Ishikawa (cell line): ENCODE results near the gene CCN2.

Experiments
- CEBPB ChIP-seq: IDR thresholded peaks from 2 replicates; pipeline ENCODE4 v1.6.1; 2012
- CREB1 ChIP-seq: IDR thresholded peaks from 2 replicates; pipeline ENCODE4 v1.6.1; 2012; ENCODE audit warnings: low read depth
- EP300 ChIP-seq: IDR thresholded peaks from 2 replicates; pipeline ENCODE4 v1.6.1; 2012; ENCODE audit warnings: borderline replicate concordance
- RAD21 ChIP-seq: IDR thresholded peaks from 2 replicates; pipeline ENCODE4 v1.6.1; 2012; ENCODE audit warnings: low read depth
- YY1 ChIP-seq: IDR thresholded peaks from 2 replicates; pipeline ENCODE4 v1.6.1; 2012; ENCODE audit warnings: low read depth
- ZBTB7A ChIP-seq: IDR thresholded peaks from 2 replicates; pipeline ENCODE4 v1.6.1; 2012; ENCODE audit warnings: low read depth
- TF ChIP-seq, protein P1 (sequence below): IDR thresholded peaks from 2 replicates; pipeline ENCODE4 v1.6.1; 2012
- TF ChIP-seq, protein P2 (sequence below): IDR thresholded peaks from 2 replicates; pipeline ENCODE4 v1.6.1; 2012; ENCODE audit warnings: low read depth, mild to moderate bottlenecking
- TF ChIP-seq, protein P3 (sequence below): IDR thresholded peaks from 2 replicates; pipeline ENCODE4 v1.6.1; 2012

DNA sequence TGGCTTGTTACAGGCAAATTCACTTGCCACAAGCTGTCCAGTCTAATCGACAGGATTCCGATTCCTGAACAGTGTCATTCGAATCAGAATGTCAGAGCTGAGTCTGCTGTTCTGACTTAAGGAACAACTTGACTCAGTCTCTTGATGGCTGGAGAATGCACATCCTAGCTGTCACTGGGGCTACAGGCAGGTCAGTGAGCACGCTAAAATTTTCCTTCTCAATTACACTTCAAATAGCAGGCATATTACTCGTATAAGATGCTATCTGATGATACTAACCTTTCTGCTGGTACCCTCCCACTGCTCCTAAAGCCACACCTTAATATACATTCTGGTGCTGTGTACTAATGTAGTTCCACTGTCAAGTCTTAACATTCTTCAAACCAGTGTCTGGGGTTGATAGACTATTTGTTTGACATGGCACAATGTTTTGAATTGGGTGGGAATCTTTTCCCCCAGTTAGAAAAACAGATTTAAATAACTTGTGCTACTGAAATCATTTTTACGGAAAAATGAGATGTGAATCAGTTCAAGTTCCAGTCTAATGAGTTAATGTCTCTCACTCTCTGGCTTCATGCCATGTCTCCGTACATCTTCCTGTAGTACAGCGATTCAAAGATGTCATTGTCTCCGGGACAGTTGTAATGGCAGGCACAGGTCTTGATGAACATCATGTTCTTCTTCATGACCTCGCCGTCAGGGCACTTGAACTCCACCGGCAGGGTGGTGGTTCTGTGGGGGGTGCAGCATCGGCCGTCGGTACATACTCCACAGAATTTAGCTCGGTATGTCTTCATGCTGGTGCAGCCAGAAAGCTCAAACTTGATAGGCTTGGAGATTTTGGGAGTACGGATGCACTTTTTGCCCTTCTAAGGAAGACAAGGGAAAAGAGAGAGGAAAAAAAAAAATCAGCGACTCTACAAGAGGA, 2.2 kb downstream of the CCN2 start:
- TF ChIP-seq RAD21 (no peak), YY1 (no peak), EP300 (no peak), ZBTB7A (no peak), CREB1 (no peak), CEBPB (no peak)
- TF ChIP-seq, protein P1, sequence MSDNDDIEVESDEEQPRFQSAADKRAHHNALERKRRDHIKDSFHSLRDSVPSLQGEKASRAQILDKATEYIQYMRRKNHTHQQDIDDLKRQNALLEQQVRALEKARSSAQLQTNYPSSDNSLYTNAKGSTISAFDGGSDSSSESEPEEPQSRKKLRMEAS, result no peak
- TF ChIP-seq, protein P2, sequence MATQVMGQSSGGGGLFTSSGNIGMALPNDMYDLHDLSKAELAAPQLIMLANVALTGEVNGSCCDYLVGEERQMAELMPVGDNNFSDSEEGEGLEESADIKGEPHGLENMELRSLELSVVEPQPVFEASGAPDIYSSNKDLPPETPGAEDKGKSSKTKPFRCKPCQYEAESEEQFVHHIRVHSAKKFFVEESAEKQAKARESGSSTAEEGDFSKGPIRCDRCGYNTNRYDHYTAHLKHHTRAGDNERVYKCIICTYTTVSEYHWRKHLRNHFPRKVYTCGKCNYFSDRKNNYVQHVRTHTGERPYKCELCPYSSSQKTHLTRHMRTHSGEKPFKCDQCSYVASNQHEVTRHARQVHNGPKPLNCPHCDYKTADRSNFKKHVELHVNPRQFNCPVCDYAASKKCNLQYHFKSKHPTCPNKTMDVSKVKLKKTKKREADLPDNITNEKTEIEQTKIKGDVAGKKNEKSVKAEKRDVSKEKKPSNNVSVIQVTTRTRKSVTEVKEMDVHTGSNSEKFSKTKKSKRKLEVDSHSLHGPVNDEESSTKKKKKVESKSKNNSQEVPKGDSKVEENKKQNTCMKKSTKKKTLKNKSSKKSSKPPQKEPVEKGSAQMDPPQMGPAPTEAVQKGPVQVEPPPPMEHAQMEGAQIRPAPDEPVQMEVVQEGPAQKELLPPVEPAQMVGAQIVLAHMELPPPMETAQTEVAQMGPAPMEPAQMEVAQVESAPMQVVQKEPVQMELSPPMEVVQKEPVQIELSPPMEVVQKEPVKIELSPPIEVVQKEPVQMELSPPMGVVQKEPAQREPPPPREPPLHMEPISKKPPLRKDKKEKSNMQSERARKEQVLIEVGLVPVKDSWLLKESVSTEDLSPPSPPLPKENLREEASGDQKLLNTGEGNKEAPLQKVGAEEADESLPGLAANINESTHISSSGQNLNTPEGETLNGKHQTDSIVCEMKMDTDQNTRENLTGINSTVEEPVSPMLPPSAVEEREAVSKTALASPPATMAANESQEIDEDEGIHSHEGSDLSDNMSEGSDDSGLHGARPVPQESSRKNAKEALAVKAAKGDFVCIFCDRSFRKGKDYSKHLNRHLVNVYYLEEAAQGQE, result no peak
- TF ChIP-seq, protein P3, sequence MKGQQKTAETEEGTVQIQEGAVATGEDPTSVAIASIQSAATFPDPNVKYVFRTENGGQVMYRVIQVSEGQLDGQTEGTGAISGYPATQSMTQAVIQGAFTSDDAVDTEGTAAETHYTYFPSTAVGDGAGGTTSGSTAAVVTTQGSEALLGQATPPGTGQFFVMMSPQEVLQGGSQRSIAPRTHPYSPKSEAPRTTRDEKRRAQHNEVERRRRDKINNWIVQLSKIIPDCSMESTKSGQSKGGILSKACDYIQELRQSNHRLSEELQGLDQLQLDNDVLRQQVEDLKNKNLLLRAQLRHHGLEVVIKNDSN, result no peak
